Subcutaneous adipose tissue (tissue), 4 donors: ENCODE measurements around the gene UBL7. TPM values are rescaled to one million over a fixed set of nuclear protein-coding genes. Genes with fewer than 3 reads are reported as not detected.

ENCODE experiments used
- CTCF ChIP-seq: fragments of 450-650 bp; IDR thresholded peaks from one replicate; pipeline ENCODE4 v1.5.1; 2016; ENCODE audit warnings: low read depth, mild to moderate bottlenecking, control low read depth, antibody characterized with exemption, moderate library complexity
- total RNA-seq, 4 donors: library from RNA; depleted of rRNA; stranded (reverse); fragments of >200 nt; gene quantifications; one replicate each; pipeline ENCODE4 v1.1.0, GENCODE V29; 2016

UBL7 gene
- total RNA-seq, 4 donors from 2014 or later: 31.1 to 38.4 (median 38.2) TPM

GRCh38 chr15:74400915-74401757, 59.8 kb downstream of the UBL7 start:
- TF ChIP-seq CTCF: no peak

- TF ChIP-seq CTCF: no peak
These were observed 60.6 kb downstream of the UBL7 start for GRCh38 chr15:74400313-74400860.

- no peak for TF ChIP-seq CTCF
These were observed 61.2 kb downstream of the UBL7 start for GRCh38 chr15:74399511-74400312.

GRCh38 chr15:74399100-74399499, 61.9 kb downstream of the UBL7 start:
- no peak for TF ChIP-seq CTCF

- no peak for TF ChIP-seq CTCF
These were observed 62.8 kb downstream of the UBL7 start for GRCh38 chr15:74398183-74398582.

GRCh38 chr15:74397239-74398068, 63.5 kb downstream of the UBL7 start:
- TF ChIP-seq CTCF: no peak
